GM12878 (cell line): ENCODE data around the gene SVEP1.

Source experiments
- EP300 ChIP-seq, 2 experiments: fragments of 150-350 bp in 1 of 2; IDR thresholded peaks; 2 replicates each; pipeline ENCODE4 v1.6.1; 2011 to 2012; ENCODE audit warnings: low read depth in 2 of 2, low read length in 2 of 2, borderline replicate concordance in 1 of 2, improper control_type of control experiment in 1 of 2, inconsistent platforms in 1 of 2; ENCODE audit not compliant: control insufficient read depth in 1 of 2
- HDAC6 ChIP-seq: fragments of 200-600 bp; sonication (generic); IDR thresholded peaks from one replicate; pipeline ENCODE4 v1.8.0; 2017; ENCODE audit warnings: antibody characterized with exemption; ENCODE audit not compliant: unreplicated experiment
- HDGF ChIP-seq: fragments of 450-650 bp; IDR thresholded peaks from 2 replicates; pipeline ENCODE4 v1.6.1; 2016; ENCODE audit warnings: antibody characterized with exemption
- JUNB ChIP-seq: IDR thresholded peaks from 2 replicates; pipeline ENCODE4 v1.6.1; 2016; ENCODE audit warnings: antibody characterized with exemption, mild to moderate bottlenecking
- KAT2A ChIP-seq: conservative IDR thresholded peaks from 2 replicates; pipeline ENCODE4 v1.6.1; 2011; ENCODE audit warnings: low read depth, low read length; ENCODE audit not compliant: control insufficient read depth
- POLR2AphosphoS5 ChIP-seq: IDR thresholded peaks from 2 replicates; pipeline ENCODE4 v1.6.1; 2011; ENCODE audit warnings: mild to moderate bottlenecking, low read length, inconsistent platforms
- TF ChIP-seq, protein P1 (sequence below), 3 experiments: IDR thresholded peaks in 2 of 3; conservative IDR thresholded peaks in 1 of 3; 2 replicates each; pipeline ENCODE4 v1.5.1; 2011; ENCODE audit warnings: low read depth in 3 of 3, low read length in 3 of 3, mild to moderate bottlenecking in 3 of 3, control low read depth in 2 of 3, moderate library complexity in 2 of 3, inconsistent platforms in 1 of 3, mixed read lengths in 1 of 3; ENCODE audit not compliant: control insufficient read depth in 2 of 3, insufficient read depth in 1 of 3; ENCODE audit errors: extremely low read depth in 1 of 3
- TF ChIP-seq, protein P2 (sequence below): IDR thresholded peaks from 2 replicates; pipeline ENCODE4 v1.6.1; 2012; ENCODE audit warnings: low read depth, low read length, improper control_type of control experiment

DNA sequence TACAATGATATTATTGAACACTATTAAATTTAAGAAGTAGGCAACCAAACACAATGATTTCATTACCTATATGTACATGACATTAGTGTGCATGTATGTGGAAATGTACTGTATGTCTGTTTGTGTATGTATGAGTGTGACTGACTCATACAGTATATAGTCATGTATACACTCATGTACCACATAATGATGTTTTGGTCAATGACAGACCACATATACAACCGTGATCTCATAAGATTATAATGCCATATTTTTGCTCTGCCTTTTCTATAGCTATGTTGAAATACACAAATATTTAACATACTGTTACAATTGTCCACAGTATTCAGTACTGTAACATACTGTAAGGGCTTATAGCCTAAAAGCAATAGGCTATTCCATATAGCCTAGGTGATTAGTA is 19.7 kb downstream of the SVEP1 start:
- TF ChIP-seq EP300 (IDR thresholded peaks at IDR 0.05; ENCODE audit: borderline replicate concordance in 1 of 2, control insufficient read depth in 1 of 2, low read depth in 2 of 2, low read length in 2 of 2) (no peak), HDAC6 (no peak), JUNB (no peak), POLR2AphosphoS5 (no peak), KAT2A (no peak), HDGF (no peak)
- TF ChIP-seq, protein P1, sequence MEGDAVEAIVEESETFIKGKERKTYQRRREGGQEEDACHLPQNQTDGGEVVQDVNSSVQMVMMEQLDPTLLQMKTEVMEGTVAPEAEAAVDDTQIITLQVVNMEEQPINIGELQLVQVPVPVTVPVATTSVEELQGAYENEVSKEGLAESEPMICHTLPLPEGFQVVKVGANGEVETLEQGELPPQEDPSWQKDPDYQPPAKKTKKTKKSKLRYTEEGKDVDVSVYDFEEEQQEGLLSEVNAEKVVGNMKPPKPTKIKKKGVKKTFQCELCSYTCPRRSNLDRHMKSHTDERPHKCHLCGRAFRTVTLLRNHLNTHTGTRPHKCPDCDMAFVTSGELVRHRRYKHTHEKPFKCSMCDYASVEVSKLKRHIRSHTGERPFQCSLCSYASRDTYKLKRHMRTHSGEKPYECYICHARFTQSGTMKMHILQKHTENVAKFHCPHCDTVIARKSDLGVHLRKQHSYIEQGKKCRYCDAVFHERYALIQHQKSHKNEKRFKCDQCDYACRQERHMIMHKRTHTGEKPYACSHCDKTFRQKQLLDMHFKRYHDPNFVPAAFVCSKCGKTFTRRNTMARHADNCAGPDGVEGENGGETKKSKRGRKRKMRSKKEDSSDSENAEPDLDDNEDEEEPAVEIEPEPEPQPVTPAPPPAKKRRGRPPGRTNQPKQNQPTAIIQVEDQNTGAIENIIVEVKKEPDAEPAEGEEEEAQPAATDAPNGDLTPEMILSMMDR (IDR thresholded peaks at IDR 0.05 in 2 of 3, conservative IDR thresholded peaks at IDR 0.05 in 1 of 3; ENCODE audit: control insufficient read depth in 2 of 3, extremely low read depth in 1 of 3, insufficient read depth in 1 of 3, low read depth in 3 of 3, low read length in 3 of 3): no peak
- TF ChIP-seq, protein P2, sequence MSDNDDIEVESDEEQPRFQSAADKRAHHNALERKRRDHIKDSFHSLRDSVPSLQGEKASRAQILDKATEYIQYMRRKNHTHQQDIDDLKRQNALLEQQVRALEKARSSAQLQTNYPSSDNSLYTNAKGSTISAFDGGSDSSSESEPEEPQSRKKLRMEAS: no peak
